Measurements from ENCODE around the gene CEACAM1. TPM values are rescaled to one million over a fixed set of nuclear protein-coding genes. Genes with fewer than 3 reads are reported as not detected.

CEACAM1 gene
- total RNA-seq, 1 experiment from 2014 or later: 2.0 TPM

GRCh38 chr19:42524943-42525342 is 3.3 kb downstream of the CEACAM1 start:
- TF ChIP-seq NR3C1 (CRISPR knock-in tag; conservative IDR thresholded peaks at IDR 0.05; ENCODE audit: low read depth): no peak
- TF ChIP-seq TEAD4 (CRISPR knock-in tag; IDR thresholded peaks at IDR 0.05): no peak
- no peak for TF ChIP-seq ZNF232 (CRISPR knock-in tag; IDR thresholded peaks at IDR 0.05)
- TF ChIP-seq, protein P1, sequence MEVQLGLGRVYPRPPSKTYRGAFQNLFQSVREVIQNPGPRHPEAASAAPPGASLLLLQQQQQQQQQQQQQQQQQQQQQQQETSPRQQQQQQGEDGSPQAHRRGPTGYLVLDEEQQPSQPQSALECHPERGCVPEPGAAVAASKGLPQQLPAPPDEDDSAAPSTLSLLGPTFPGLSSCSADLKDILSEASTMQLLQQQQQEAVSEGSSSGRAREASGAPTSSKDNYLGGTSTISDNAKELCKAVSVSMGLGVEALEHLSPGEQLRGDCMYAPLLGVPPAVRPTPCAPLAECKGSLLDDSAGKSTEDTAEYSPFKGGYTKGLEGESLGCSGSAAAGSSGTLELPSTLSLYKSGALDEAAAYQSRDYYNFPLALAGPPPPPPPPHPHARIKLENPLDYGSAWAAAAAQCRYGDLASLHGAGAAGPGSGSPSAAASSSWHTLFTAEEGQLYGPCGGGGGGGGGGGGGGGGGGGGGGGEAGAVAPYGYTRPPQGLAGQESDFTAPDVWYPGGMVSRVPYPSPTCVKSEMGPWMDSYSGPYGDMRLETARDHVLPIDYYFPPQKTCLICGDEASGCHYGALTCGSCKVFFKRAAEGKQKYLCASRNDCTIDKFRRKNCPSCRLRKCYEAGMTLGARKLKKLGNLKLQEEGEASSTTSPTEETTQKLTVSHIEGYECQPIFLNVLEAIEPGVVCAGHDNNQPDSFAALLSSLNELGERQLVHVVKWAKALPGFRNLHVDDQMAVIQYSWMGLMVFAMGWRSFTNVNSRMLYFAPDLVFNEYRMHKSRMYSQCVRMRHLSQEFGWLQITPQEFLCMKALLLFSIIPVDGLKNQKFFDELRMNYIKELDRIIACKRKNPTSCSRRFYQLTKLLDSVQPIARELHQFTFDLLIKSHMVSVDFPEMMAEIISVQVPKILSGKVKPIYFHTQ (CRISPR knock-in tag; IDR thresholded peaks at IDR 0.05): no peak
- no peak for TF ChIP-seq MYBL2 (CRISPR knock-in tag; IDR thresholded peaks at IDR 0.05)
- no peak for TF ChIP-seq FOXJ3 (CRISPR knock-in tag; IDR thresholded peaks at IDR 0.05; ENCODE audit: borderline replicate concordance)
- no peak for TF ChIP-seq GRHL2 (CRISPR knock-in tag; IDR thresholded peaks at IDR 0.05; ENCODE audit: insufficient replicate concordance, severe bottlenecking)
- TF ChIP-seq ESRRA (CRISPR knock-in tag; IDR thresholded peaks at IDR 0.05; ENCODE audit: borderline replicate concordance): no peak
- no peak for TF ChIP-seq FOXK1 (CRISPR knock-in tag; IDR thresholded peaks at IDR 0.05)
- no peak for TF ChIP-seq CREB1 (CRISPR knock-in tag; IDR thresholded peaks at IDR 0.05)
- TF ChIP-seq, protein P2, sequence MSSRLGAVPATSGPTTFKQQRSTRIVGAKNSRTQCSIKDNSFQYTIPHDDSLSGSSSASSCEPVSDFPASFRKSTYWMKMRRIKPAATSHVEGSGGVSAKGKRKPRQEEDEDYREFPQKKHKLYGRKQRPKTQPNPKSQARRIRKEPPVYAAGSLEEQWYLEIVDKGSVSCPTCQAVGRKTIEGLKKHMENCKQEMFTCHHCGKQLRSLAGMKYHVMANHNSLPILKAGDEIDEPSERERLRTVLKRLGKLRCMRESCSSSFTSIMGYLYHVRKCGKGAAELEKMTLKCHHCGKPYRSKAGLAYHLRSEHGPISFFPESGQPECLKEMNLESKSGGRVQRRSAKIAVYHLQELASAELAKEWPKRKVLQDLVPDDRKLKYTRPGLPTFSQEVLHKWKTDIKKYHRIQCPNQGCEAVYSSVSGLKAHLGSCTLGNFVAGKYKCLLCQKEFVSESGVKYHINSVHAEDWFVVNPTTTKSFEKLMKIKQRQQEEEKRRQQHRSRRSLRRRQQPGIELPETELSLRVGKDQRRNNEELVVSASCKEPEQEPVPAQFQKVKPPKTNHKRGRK (CRISPR knock-in tag; IDR thresholded peaks at IDR 0.05; ENCODE audit: borderline replicate concordance): no peak
- no peak for TF ChIP-seq USF2 (CRISPR knock-in tag; IDR thresholded peaks at IDR 0.05)
- no peak for TF ChIP-seq NR1H2 (CRISPR knock-in tag; IDR thresholded peaks at IDR 0.05)
- no peak for TF ChIP-seq ZNF671 (CRISPR knock-in tag; IDR thresholded peaks at IDR 0.05)
- TF ChIP-seq, protein P3, sequence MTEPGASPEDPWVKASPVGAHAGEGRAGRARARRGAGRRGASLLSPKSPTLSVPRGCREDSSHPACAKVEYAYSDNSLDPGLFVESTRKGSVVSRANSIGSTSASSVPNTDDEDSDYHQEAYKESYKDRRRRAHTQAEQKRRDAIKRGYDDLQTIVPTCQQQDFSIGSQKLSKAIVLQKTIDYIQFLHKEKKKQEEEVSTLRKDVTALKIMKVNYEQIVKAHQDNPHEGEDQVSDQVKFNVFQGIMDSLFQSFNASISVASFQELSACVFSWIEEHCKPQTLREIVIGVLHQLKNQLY (CRISPR knock-in tag; IDR thresholded peaks at IDR 0.05): no peak
- TF ChIP-seq ZNF281 (CRISPR knock-in tag; IDR thresholded peaks at IDR 0.05): no peak
- TF ChIP-seq AFF4 (CRISPR knock-in tag; IDR thresholded peaks at IDR 0.05; ENCODE audit: borderline replicate concordance): no peak
- POLR2A ChIA-PET: no interaction called here
- H3K4me3 Mint-ChIP-seq: no peak overlapping the region
- H3K36me3 Mint-ChIP-seq: no peaks in the 10 kb centered on the region
- no peak for ATAC-seq
- no peak for DNase-seq (ENCODE audit: low spot score)
- no peak overlapping the region for H3K27ac Mint-ChIP-seq
- H3K9me3 Mint-ChIP-seq: no peaks in the 10 kb centered on the region
- H3K4me1 Mint-ChIP-seq: peaks cover 26% of the 10 kb centered on the region
- H3K27me3 Mint-ChIP-seq (ENCODE audit: low read depth): no peaks in the 10 kb centered on the region; the same call in 1 of the 2 replicates
- CTCF ChIA-PET: no interaction called here

Measured in WTC11 (cell line).